GM12875 (cell line): Measurements from ENCODE around the gene NEK10.
A peak's percentile ranks its signal among the peaks of the same experiment; 100 is the strongest.
"Not testable (repeated sequence)": the region's sequence is repeated elsewhere in the genome, so short reads cannot be mapped to it uniquely, and the experiment has no call there.

Source experiments
- H3K4me3 ChIP-seq: one replicate; pipeline ENCODE4 v1.5.1; 2011; ENCODE audit warnings: low read depth, low read length, control low read depth
- CTCF ChIP-seq: IDR thresholded peaks from 2 replicates; pipeline ENCODE4 v1.5.1; 2011; ENCODE audit warnings: low read depth, mild to moderate bottlenecking, control low read depth, inconsistent platforms, low read length, moderate library complexity, borderline replicate concordance; ENCODE audit not compliant: insufficient read depth

Gene NEK10

GRCh38 chr3:27335571-27335970 lies 33.6 kb downstream of the NEK10 start:
- TF ChIP-seq CTCF: no peak
- H3K4me3 ChIP-seq: no peak overlapping the region

GRCh38 chr3:27333843-27334242 lies 35.3 kb downstream of the NEK10 start:
- no peak overlapping the region for H3K4me3 ChIP-seq
- no peak for TF ChIP-seq CTCF

GRCh38 chr3:27328982-27329762 lies 40.0 kb downstream of the NEK10 start:
- H3K4me3 ChIP-seq: not testable (repeated sequence)

GRCh38 chr3:27326629-27327545 lies 42.3 kb downstream of the NEK10 start:
- no peak for TF ChIP-seq CTCF
- H3K4me3 ChIP-seq: no peak overlapping the region

- no peak for TF ChIP-seq CTCF
- no peak overlapping the region for H3K4me3 ChIP-seq
These were observed 43.0 kb downstream of the NEK10 start for GRCh38 chr3:27326202-27326601.

- TF ChIP-seq CTCF: peak; percentile 38; the same call in 1 of the 2 replicates
- H3K4me3 ChIP-seq: no peak overlapping the region
These were observed 43.8 kb downstream of the NEK10 start for GRCh38 chr3:27325419-27325818.

- TF ChIP-seq CTCF: no peak
- H3K4me3 ChIP-seq: no peak overlapping the region
These were observed 44.5 kb downstream of the NEK10 start for GRCh38 chr3:27324686-27325085.
